ENCODE measurements around the gene UBE2O.

DNA sequence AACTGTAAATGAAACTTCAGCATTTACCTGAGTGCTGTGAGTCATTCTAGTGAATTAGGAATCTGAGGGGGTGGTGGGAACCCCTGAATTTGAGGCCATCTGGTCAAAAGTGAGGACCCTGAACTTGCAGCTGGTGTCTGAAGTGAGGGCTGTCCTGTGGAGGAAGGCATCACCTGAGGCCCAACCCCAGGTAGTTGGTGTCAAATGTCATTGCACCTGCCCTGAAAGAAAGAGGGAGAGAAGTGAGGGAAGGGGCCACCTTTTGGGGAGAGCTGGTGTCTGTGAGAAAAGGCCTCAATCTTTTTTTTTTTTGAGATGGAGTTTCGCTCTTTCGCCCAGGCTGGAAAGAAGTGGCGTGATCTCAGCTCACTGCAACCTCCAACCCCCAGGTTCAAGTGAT, 86.7 kb downstream of the UBE2O start:
- TF ChIP-seq CTCF (conservative IDR thresholded peaks at IDR 0.05; ENCODE audit: low read length): no peak
- TF ChIP-seq EZH2phosphoT487 (IDR thresholded peaks at IDR 0.05; ENCODE audit: borderline replicate concordance, low read depth, low read length): no peak
